ENCODE data around the gene ABLIM2. TPM values are rescaled to one million over a fixed set of nuclear protein-coding genes. Genes with fewer than 3 reads are reported as not detected.

ABLIM2 gene
- polyA plus RNA-seq, 1 donor from 2014 or later, result 14.9 TPM

DNA sequence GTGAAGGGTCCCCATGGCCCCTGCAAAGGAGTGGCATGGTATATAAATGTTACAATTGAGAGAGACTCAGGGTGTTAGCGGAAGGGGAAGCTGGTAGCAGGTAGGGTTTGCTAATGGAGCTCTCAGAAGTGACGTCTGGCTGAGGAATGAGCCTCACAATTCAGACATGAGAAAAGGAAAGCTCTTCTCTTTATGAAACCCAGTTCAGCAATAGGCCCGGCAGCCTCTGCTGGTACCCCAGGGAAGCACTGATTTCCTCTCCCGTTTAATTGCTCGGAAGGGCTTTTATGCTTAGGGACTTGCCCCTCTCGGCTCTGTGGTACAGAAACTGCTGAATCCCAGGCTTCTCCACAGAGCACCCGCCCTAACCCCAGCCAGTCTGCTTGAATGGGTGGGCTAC lies 199.5 kb downstream of the ABLIM2 start:
- Histone ChIP-seq H3F3A (ENCODE audit: insufficient read depth, low read length, poor library complexity, severe bottlenecking) (no peaks in the 10 kb centered on the region), H3K27ac (ENCODE audit: low read length) (no peak overlapping the region), H3K9ac (ENCODE audit: low read length) (no peak overlapping the region), H3K27me3 (ENCODE audit: insufficient read depth, low read depth, low read length) (no peaks in the 10 kb centered on the region), H3K4me3 (ENCODE audit: low read length) (no peak overlapping the region), H2AFZ (ENCODE audit: low read depth, low read length) (no peak overlapping the region), H3K4me2 (ENCODE audit: low read length) (no peak overlapping the region), H3K9me3 (ENCODE audit: low read length) (no peaks in the 10 kb centered on the region), H3K36me3 (ENCODE audit: insufficient read depth, low read length) (no peaks in the 10 kb centered on the region), H3K9me2 (ENCODE audit: insufficient read depth, low read length) (no peaks in the 10 kb centered on the region), H3K79me2 (replicated peaks; ENCODE audit: insufficient read depth, low read length) (no peaks in the 10 kb centered on the region), H4K20me1 (ENCODE audit: insufficient read depth) (no peaks in the 10 kb centered on the region)
- no peak for TF ChIP-seq MXI1 (conservative IDR thresholded peaks at IDR 0.05; ENCODE audit: poor library complexity, severe bottlenecking)
- TF ChIP-seq EP300 (conservative IDR thresholded peaks at IDR 0.05; ENCODE audit: poor library complexity, severe bottlenecking), result no peak
- TF ChIP-seq, protein P1, sequence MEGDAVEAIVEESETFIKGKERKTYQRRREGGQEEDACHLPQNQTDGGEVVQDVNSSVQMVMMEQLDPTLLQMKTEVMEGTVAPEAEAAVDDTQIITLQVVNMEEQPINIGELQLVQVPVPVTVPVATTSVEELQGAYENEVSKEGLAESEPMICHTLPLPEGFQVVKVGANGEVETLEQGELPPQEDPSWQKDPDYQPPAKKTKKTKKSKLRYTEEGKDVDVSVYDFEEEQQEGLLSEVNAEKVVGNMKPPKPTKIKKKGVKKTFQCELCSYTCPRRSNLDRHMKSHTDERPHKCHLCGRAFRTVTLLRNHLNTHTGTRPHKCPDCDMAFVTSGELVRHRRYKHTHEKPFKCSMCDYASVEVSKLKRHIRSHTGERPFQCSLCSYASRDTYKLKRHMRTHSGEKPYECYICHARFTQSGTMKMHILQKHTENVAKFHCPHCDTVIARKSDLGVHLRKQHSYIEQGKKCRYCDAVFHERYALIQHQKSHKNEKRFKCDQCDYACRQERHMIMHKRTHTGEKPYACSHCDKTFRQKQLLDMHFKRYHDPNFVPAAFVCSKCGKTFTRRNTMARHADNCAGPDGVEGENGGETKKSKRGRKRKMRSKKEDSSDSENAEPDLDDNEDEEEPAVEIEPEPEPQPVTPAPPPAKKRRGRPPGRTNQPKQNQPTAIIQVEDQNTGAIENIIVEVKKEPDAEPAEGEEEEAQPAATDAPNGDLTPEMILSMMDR (IDR thresholded peaks at IDR 0.05; ENCODE audit: poor library complexity, severe bottlenecking), result no peak
- no peak for TF ChIP-seq SMC3 (conservative IDR thresholded peaks at IDR 0.05; ENCODE audit: poor library complexity)
- TF ChIP-seq POLR2AphosphoS5 (IDR thresholded peaks at IDR 0.05), result no peak
- TF ChIP-seq, protein P2, sequence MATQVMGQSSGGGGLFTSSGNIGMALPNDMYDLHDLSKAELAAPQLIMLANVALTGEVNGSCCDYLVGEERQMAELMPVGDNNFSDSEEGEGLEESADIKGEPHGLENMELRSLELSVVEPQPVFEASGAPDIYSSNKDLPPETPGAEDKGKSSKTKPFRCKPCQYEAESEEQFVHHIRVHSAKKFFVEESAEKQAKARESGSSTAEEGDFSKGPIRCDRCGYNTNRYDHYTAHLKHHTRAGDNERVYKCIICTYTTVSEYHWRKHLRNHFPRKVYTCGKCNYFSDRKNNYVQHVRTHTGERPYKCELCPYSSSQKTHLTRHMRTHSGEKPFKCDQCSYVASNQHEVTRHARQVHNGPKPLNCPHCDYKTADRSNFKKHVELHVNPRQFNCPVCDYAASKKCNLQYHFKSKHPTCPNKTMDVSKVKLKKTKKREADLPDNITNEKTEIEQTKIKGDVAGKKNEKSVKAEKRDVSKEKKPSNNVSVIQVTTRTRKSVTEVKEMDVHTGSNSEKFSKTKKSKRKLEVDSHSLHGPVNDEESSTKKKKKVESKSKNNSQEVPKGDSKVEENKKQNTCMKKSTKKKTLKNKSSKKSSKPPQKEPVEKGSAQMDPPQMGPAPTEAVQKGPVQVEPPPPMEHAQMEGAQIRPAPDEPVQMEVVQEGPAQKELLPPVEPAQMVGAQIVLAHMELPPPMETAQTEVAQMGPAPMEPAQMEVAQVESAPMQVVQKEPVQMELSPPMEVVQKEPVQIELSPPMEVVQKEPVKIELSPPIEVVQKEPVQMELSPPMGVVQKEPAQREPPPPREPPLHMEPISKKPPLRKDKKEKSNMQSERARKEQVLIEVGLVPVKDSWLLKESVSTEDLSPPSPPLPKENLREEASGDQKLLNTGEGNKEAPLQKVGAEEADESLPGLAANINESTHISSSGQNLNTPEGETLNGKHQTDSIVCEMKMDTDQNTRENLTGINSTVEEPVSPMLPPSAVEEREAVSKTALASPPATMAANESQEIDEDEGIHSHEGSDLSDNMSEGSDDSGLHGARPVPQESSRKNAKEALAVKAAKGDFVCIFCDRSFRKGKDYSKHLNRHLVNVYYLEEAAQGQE (IDR thresholded peaks at IDR 0.05; ENCODE audit: borderline replicate concordance), result no peak
- no peak for TF ChIP-seq TAF1 (IDR thresholded peaks at IDR 0.05; ENCODE audit: low read depth)
- no peak for TF ChIP-seq EZH2 (IDR thresholded peaks at IDR 0.05; ENCODE audit: borderline replicate concordance, insufficient read depth, low read length, poor library complexity, severe bottlenecking)

DNA sequence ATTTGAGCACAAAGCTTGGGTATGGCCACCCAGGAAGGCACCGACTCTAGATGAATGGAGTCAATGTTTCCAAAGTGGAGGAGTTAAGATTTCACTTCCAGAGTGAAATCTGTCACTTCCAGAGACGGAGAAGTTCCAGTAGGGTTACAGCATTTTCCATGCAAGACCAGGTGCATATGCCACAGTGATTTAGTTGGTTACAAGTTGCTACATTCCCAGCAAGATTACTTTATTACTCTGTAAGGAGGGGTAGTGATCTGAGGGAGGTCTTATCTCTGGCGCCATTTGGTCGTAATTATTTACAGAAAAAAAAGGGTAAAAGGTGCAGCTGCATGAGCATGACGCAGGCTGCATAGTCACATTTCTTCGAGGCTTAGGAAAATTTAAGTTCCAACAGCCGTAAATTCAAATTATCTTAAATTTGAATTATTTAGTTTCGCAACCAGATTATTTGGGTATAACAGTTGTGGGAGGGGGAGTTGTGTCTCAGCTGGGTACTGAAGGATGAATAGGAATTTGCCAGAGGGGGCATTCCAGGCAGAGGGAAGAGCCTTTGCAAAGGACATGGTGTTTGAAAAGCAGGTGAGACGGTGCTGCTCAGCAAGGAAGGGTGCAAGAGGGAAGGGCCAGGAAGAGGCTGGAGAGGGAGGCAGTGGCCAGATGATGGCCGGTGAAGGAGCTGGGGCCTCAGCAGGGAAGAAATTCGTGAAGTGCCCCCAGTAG lies 201.5 kb downstream of the ABLIM2 start:
- H3K9me2 ChIP-seq (ENCODE audit: insufficient read depth, low read length), result no peaks in the 10 kb centered on the region
- no peaks in the 10 kb centered on the region for H3K79me2 ChIP-seq (replicated peaks; ENCODE audit: insufficient read depth, low read length)
- H3K4me3 ChIP-seq (ENCODE audit: low read length), result no peak overlapping the region
- no peak overlapping the region for H3K9ac ChIP-seq (ENCODE audit: low read length)
- H3K27ac ChIP-seq (ENCODE audit: low read length), result no peak overlapping the region
- TF ChIP-seq TAF1 (IDR thresholded peaks at IDR 0.05; ENCODE audit: low read depth) (no peak), EP300 (conservative IDR thresholded peaks at IDR 0.05; ENCODE audit: poor library complexity, severe bottlenecking) (no peak), SMC3 (conservative IDR thresholded peaks at IDR 0.05; ENCODE audit: poor library complexity) (no peak), EZH2 (IDR thresholded peaks at IDR 0.05; ENCODE audit: borderline replicate concordance, insufficient read depth, low read length, poor library complexity, severe bottlenecking) (no peak)
- TF ChIP-seq, protein P1 (IDR thresholded peaks at IDR 0.05; ENCODE audit: poor library complexity, severe bottlenecking), result no peak
- TF ChIP-seq, protein P2 (IDR thresholded peaks at IDR 0.05; ENCODE audit: borderline replicate concordance), result no peak
- H3K36me3 ChIP-seq (ENCODE audit: insufficient read depth, low read length), result no peaks in the 10 kb centered on the region
- no peak overlapping the region for H2AFZ ChIP-seq (ENCODE audit: low read depth, low read length)
- no peaks in the 10 kb centered on the region for H3K9me3 ChIP-seq (ENCODE audit: low read length)
- H4K20me1 ChIP-seq (ENCODE audit: insufficient read depth), result no peaks in the 10 kb centered on the region
- no peaks in the 10 kb centered on the region for H3F3A ChIP-seq (ENCODE audit: insufficient read depth, low read length, poor library complexity, severe bottlenecking)
- no peak overlapping the region for H3K4me2 ChIP-seq (ENCODE audit: low read length)
- H3K27me3 ChIP-seq (ENCODE audit: insufficient read depth, low read depth, low read length), result no peaks in the 10 kb centered on the region

Measured in neural cell (in vitro differentiated cells).